ENCODE results near the gene IQCE.

- TF ChIP-seq CTCF (IDR thresholded peaks at IDR 0.05; ENCODE audit: low read depth, low read length, poor library complexity, severe bottlenecking) (no peak), EZH2phosphoT487 (IDR thresholded peaks at IDR 0.05; ENCODE audit: borderline replicate concordance, low read length) (no peak)
Measured at GRCh38 chr7:2576742-2577491, 18.1 kb downstream of the IQCE start.

Measured in DOHH2 (cell line).